ENCODE results near the gene SPIRE1. TPM values are rescaled to one million over a fixed set of nuclear protein-coding genes. Genes with fewer than 3 reads are reported as not detected.
"Not testable (repeated sequence)": the region's sequence is repeated elsewhere in the genome, so short reads cannot be mapped to it uniquely, and the experiment has no call there.

Gene SPIRE1
- total RNA-seq, 1 experiment from 2014 or later: 2.5 TPM

DNA sequence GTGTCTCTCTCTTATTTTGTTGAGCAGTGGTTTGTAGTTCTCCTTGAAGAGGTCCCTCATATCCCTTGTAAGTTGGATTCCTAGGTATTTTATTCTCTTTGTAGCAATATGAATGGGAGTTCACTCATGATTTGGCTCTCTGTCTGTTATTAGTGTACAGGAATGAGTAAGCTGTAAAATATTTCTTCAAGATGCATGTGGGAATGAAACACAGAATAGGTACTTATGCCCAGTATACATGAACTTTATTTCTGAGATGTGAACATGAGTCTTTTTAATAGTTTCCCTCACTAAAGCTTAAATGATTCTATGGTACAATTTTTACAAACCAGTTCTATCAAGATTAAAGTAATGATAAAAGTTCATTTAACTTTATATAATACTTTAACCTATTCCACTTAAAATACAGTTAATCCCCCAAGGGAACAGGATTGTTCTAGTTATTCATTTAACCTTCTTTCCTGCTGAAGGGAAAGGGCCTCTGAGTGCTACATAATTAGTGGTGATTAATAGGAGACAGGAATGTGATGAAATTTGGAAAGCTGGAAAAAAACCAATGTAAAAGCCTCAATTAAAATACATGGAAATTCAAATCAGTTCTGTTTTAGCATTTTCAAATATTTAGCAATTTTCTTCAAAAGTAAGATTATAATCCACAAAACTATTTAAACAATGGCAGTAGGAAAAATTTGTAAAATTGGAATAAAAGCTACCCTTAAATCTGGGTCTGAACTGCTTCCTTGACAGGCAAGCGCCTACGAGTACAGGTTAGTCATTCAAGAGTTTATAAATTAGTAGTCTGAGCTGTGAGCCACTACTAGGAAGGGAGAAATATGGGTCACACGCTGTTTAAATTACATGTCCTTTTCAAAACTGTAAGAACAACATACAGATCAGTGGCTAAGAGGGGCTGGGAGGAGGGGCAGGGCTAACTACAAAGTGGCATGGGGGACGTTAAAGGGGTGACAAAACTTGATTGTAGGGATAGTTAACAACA is 28.9 kb downstream of the SPIRE1 start:
- H3K27ac ChIP-seq (ENCODE audit: low read length): no peak overlapping the region
- H3K4me1 ChIP-seq (ENCODE audit: low read length): no peaks in the 10 kb centered on the region
- no peaks in the 10 kb centered on the region for H3K36me3 ChIP-seq (ENCODE audit: insufficient read depth, low read length)
- H3K9me3 ChIP-seq (ENCODE audit: low read length): no peaks in the 10 kb centered on the region
- no peak for DNase-seq
- H3K79me2 ChIP-seq (ENCODE audit: low read length): no peaks in the 10 kb centered on the region
- H3K27me3 ChIP-seq (ENCODE audit: low read length): no peaks in the 10 kb centered on the region
- H2AFZ ChIP-seq (ENCODE audit: low read length): no peak overlapping the region
- H3K9ac ChIP-seq (ENCODE audit: low read length): no peak overlapping the region
- no peaks in the 10 kb centered on the region for H3K9me2 ChIP-seq (replicated peaks; ENCODE audit: insufficient read depth, low read length)
- H4K20me1 ChIP-seq (ENCODE audit: insufficient read depth, low read depth, low read length): no peaks in the 10 kb centered on the region
- no peak overlapping the region for H3K4me3 ChIP-seq (ENCODE audit: low read length)
- no peak overlapping the region for H3K4me2 ChIP-seq (ENCODE audit: low read depth, low read length, poor library complexity, severe bottlenecking)

DNA sequence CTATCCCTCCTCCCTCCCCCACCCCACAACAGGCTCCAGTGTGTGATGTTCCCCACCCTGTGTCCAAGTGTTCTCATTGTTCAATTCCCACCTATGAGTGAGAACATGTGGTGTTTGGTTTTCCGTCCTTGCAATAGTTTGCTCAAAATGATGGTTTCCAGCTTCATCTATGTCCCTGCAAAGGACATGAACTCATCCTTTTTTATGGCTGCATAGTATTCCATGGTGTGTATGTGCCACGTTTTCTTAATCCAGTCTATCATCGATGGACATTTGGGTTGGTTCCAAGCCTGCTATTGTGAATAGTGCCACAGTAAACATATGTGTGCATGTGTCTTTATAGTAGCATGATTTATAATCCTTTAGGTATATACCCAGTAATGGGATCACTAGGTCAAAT is 30.7 kb downstream of the SPIRE1 start:
- H3K4me1 ChIP-seq (ENCODE audit: low read length); H2AFZ ChIP-seq (ENCODE audit: low read length); H3K27me3 ChIP-seq (ENCODE audit: low read length); H3K79me2 ChIP-seq (ENCODE audit: low read length); DNase-seq; H3K9me2 ChIP-seq (replicated peaks; ENCODE audit: insufficient read depth, low read length); H3K27ac ChIP-seq (ENCODE audit: low read length); H4K20me1 ChIP-seq (ENCODE audit: insufficient read depth, low read depth, low read length); H3K4me2 ChIP-seq (ENCODE audit: low read depth, low read length, poor library complexity, severe bottlenecking); H3K9ac ChIP-seq (ENCODE audit: low read length); H3K9me3 ChIP-seq (ENCODE audit: low read length); H3K36me3 ChIP-seq (ENCODE audit: insufficient read depth, low read length); H3K4me3 ChIP-seq (ENCODE audit: low read length): not testable (repeated sequence)

DNA sequence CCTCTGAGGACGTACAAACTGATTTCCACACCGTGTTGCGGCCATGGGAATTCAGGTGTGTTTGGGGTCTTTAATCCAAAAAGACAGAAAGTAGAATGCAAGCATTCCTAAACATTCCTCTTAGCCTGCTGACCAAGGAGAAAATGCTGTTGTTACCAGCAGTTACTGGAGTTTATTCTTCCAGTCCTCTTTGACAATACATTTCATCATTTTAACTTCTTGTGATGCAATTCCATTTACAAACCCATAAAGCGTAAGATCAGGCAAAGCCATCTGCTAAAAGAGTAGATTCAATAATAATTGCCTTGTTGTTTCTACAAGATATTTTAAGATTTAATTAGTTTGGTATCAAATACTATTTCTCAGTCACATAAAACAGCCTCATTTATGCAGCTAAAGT is 32.7 kb downstream of the SPIRE1 start:
- no peaks in the 10 kb centered on the region for H3K79me2 ChIP-seq (ENCODE audit: low read length)
- no peak for DNase-seq
- no peak overlapping the region for H3K9ac ChIP-seq (ENCODE audit: low read length)
- H4K20me1 ChIP-seq (ENCODE audit: insufficient read depth, low read depth, low read length): no peaks in the 10 kb centered on the region
- no peaks in the 10 kb centered on the region for H3K27me3 ChIP-seq (ENCODE audit: low read length)
- H3K9me2 ChIP-seq (replicated peaks; ENCODE audit: insufficient read depth, low read length): no peaks in the 10 kb centered on the region
- H3K27ac ChIP-seq (ENCODE audit: low read length): no peak overlapping the region
- H3K9me3 ChIP-seq (ENCODE audit: low read length): no peaks in the 10 kb centered on the region
- H3K36me3 ChIP-seq (ENCODE audit: insufficient read depth, low read length): no peaks in the 10 kb centered on the region
- H3K4me1 ChIP-seq (ENCODE audit: low read length): no peaks in the 10 kb centered on the region
- no peak overlapping the region for H2AFZ ChIP-seq (ENCODE audit: low read length)
- H3K4me2 ChIP-seq (ENCODE audit: low read depth, low read length, poor library complexity, severe bottlenecking): no peak overlapping the region
- no peak overlapping the region for H3K4me3 ChIP-seq (ENCODE audit: low read length)

DNA sequence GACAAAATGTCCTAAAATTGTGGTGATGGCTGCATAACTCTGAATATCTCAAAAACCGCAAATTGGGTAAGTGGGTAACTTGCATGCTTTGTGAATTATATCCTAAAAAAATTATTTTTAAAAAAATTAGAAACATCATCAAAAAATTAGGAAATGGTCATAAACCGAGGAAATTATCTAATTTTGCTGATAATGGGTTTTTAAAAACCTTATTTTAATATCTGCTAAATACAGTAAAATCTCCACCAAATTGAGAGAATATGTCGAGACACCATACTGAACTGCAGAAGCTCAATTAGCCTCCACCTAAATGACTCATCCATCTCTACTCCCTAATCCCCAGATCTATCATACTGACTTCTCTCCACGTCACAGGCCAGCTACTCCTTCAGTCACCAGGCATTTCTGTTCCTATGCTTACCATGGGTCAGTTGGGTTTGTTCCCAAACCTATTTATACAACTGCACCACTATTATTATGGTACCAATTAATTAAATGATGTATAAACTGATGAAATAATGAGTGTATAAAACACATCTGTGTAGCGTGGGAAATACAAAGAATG is 36.1 kb downstream of the SPIRE1 start:
- no peaks in the 10 kb centered on the region for H3K36me3 ChIP-seq (ENCODE audit: insufficient read depth, low read length)
- no peak overlapping the region for H3K4me3 ChIP-seq (ENCODE audit: low read length)
- H2AFZ ChIP-seq (ENCODE audit: low read length): no peak overlapping the region
- H3K27me3 ChIP-seq (ENCODE audit: low read length): no peaks in the 10 kb centered on the region
- H3K27ac ChIP-seq (ENCODE audit: low read length): no peak overlapping the region
- H3K9me3 ChIP-seq (ENCODE audit: low read length): no peaks in the 10 kb centered on the region
- H3K9ac ChIP-seq (ENCODE audit: low read length): no peak overlapping the region
- H3K4me2 ChIP-seq (ENCODE audit: low read depth, low read length, poor library complexity, severe bottlenecking): no peak overlapping the region
- H3K79me2 ChIP-seq (ENCODE audit: low read length): no peaks in the 10 kb centered on the region
- H4K20me1 ChIP-seq (ENCODE audit: insufficient read depth, low read depth, low read length): no peaks in the 10 kb centered on the region
- DNase-seq: no peak
- H3K4me1 ChIP-seq (ENCODE audit: low read length): no peaks in the 10 kb centered on the region
- H3K9me2 ChIP-seq (replicated peaks; ENCODE audit: insufficient read depth, low read length): no peaks in the 10 kb centered on the region

DNA sequence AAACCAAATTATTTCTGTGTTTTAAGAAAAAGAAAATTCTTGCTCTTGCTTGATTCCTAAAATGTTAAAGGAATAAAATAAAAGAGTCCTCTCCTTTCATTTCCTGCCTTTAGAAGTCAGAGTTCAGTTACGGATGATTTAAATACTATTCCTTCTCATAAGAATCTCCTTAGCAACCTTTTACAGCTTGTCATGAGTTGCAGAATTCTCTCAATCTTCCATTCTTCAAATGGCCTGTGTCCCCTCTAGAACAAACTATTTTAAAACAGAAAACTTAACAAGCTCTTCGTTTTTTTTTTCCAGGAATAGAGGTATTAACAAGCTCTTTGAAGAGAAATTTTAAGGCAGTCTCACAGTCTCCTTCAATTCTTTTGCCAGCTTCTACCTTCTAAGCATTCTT is 42.2 kb downstream of the SPIRE1 start:
- Histone ChIP-seq H3K27me3 (ENCODE audit: low read length) (no peaks in the 10 kb centered on the region), H4K20me1 (ENCODE audit: insufficient read depth, low read depth, low read length) (no peaks in the 10 kb centered on the region), H3K9ac (ENCODE audit: low read length) (no peak overlapping the region), H3K4me3 (ENCODE audit: low read length) (no peak overlapping the region), H3K27ac (ENCODE audit: low read length) (no peak overlapping the region), H2AFZ (ENCODE audit: low read length) (no peak overlapping the region), H3K36me3 (ENCODE audit: insufficient read depth, low read length) (no peaks in the 10 kb centered on the region), H3K9me3 (ENCODE audit: low read length) (no peaks in the 10 kb centered on the region), H3K4me1 (ENCODE audit: low read length) (no peaks in the 10 kb centered on the region), H3K79me2 (ENCODE audit: low read length) (no peaks in the 10 kb centered on the region), H3K4me2 (ENCODE audit: low read depth, low read length, poor library complexity, severe bottlenecking) (no peak overlapping the region), H3K9me2 (replicated peaks; ENCODE audit: insufficient read depth, low read length) (no peaks in the 10 kb centered on the region)
- DNase-seq: no peak

DNA sequence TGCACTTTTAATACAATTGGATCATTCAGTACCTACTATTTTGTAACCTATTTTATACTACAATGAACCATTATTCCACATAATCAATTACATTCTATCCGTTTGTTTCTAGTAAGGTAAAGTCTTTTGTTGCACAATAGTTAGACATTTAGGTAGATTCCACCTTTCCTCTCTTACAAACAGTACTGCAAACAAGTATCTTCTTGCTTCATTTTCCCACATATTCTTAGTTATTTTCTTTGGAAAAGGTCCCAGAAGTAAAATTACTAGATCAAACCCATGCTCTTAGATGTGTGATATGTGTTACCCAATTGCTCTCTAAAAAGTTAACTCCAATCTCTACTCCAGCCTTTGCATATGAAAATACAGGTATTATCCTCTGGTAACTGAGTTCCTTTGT is 49.6 kb downstream of the SPIRE1 start:
- H3K9me3 ChIP-seq (ENCODE audit: low read length): no peaks in the 10 kb centered on the region
- no peak overlapping the region for H3K9ac ChIP-seq (ENCODE audit: low read length)
- no peak overlapping the region for H3K27ac ChIP-seq (ENCODE audit: low read length)
- no peak overlapping the region for H2AFZ ChIP-seq (ENCODE audit: low read length)
- H3K4me2 ChIP-seq (ENCODE audit: low read depth, low read length, poor library complexity, severe bottlenecking): no peak overlapping the region
- no peak for DNase-seq
- no peaks in the 10 kb centered on the region for H3K36me3 ChIP-seq (ENCODE audit: insufficient read depth, low read length)
- no peaks in the 10 kb centered on the region for H3K9me2 ChIP-seq (replicated peaks; ENCODE audit: insufficient read depth, low read length)
- no peaks in the 10 kb centered on the region for H4K20me1 ChIP-seq (ENCODE audit: insufficient read depth, low read depth, low read length)
- no peaks in the 10 kb centered on the region for H3K79me2 ChIP-seq (ENCODE audit: low read length)
- H3K27me3 ChIP-seq (ENCODE audit: low read length): no peaks in the 10 kb centered on the region
- no peak overlapping the region for H3K4me3 ChIP-seq (ENCODE audit: low read length)
- H3K4me1 ChIP-seq (ENCODE audit: low read length): no peaks in the 10 kb centered on the region

DNA sequence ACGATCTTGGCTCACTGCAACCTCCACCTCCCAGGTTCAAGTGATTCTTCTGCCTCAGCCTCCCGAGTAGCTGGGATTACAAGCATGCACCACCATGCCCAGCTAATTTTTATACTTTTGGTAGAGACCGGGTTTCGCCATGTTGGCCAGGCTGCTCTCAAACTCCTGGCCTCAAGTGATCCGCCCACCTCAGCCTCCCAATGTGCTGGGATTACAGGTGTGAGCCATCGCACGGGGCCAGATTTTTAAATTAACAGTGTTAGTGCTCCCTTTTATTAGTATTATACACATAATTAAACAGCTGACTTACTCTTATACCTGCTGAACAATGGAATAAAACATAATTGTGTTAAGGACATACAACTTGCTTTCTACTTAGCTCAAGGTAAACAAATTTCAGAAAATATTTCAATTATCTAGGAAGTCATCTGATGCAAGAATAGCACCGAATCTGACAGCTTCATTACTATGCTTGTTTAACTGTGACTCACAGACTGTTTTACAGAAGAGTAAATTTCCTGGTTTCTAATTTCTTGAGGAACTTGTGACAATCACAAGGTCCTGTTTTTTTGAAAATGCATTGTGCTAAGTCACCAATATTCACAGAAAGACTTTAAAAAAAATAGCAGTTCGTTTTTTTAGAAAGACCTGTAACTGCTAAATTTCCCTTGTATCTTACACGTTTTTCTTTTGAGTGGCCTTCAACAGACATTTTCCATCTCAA is 51.2 kb downstream of the SPIRE1 start:
- Histone ChIP-seq H3K4me3 (ENCODE audit: low read length) (no peak overlapping the region), H3K9ac (ENCODE audit: low read length) (no peak overlapping the region), H3K4me2 (ENCODE audit: low read depth, low read length, poor library complexity, severe bottlenecking) (no peak overlapping the region), H3K79me2 (ENCODE audit: low read length) (no peaks in the 10 kb centered on the region), H3K9me2 (replicated peaks; ENCODE audit: insufficient read depth, low read length) (no peaks in the 10 kb centered on the region), H3K9me3 (ENCODE audit: low read length) (no peaks in the 10 kb centered on the region), H3K4me1 (ENCODE audit: low read length) (no peaks in the 10 kb centered on the region), H2AFZ (ENCODE audit: low read length) (no peak overlapping the region), H3K27ac (ENCODE audit: low read length) (no peak overlapping the region), H3K36me3 (ENCODE audit: insufficient read depth, low read length) (no peaks in the 10 kb centered on the region), H3K27me3 (ENCODE audit: low read length) (no peaks in the 10 kb centered on the region), H4K20me1 (ENCODE audit: insufficient read depth, low read depth, low read length) (no peaks in the 10 kb centered on the region)
- DNase-seq: no peak

DNA sequence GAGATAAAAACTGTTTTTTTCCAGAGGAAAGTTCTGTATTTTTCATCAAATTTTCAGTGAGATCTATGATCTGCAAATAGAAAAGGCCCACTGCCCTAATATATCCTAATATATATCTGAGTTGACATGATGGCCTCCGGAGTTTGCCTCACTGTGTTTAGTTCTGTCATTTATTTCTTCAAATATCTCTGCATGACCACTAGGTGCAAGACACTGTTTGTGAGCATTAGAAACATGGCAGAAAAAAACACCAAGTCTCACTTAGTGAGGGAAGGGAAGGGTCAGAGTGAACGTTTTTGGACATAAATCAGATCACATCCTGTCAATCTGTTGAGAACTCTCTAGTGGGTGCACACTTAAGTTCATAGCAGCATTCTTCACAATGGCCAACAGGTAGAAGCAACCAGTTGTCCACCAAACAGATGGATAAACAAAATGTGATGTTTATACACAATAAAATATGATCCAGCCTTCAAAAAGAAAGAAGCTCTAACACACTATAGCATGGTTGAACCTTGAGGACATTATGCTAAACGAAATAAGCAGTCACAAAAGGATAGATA is 53.4 kb downstream of the SPIRE1 start:
- no peaks in the 10 kb centered on the region for H3K9me3 ChIP-seq (ENCODE audit: low read length)
- H3K9ac ChIP-seq (ENCODE audit: low read length): no peak overlapping the region
- no peaks in the 10 kb centered on the region for H3K36me3 ChIP-seq (ENCODE audit: insufficient read depth, low read length)
- no peak for DNase-seq
- no peaks in the 10 kb centered on the region for H3K79me2 ChIP-seq (ENCODE audit: low read length)
- no peak overlapping the region for H3K4me3 ChIP-seq (ENCODE audit: low read length)
- no peak overlapping the region for H3K27ac ChIP-seq (ENCODE audit: low read length)
- H2AFZ ChIP-seq (ENCODE audit: low read length): no peak overlapping the region
- no peaks in the 10 kb centered on the region for H4K20me1 ChIP-seq (ENCODE audit: insufficient read depth, low read depth, low read length)
- no peaks in the 10 kb centered on the region for H3K9me2 ChIP-seq (replicated peaks; ENCODE audit: insufficient read depth, low read length)
- no peak overlapping the region for H3K4me2 ChIP-seq (ENCODE audit: low read depth, low read length, poor library complexity, severe bottlenecking)
- no peaks in the 10 kb centered on the region for H3K4me1 ChIP-seq (ENCODE audit: low read length)
- H3K27me3 ChIP-seq (ENCODE audit: low read length): no peaks in the 10 kb centered on the region
